DND-41 (cell line): ENCODE measurements around the gene CACNA1D.

Source experiments
- CTCF ChIP-seq: IDR thresholded peaks from 2 replicates; pipeline ENCODE4 v1.5.1; 2012; ENCODE audit warnings: borderline replicate concordance, low read length, moderate library complexity, mild to moderate bottlenecking; ENCODE audit not compliant: poor library complexity, severe bottlenecking; ENCODE audit errors: extremely low read depth
- EZH2 ChIP-seq: IDR thresholded peaks from 3 replicates; pipeline ENCODE4 v1.6.1; 2012; ENCODE audit warnings: borderline replicate concordance, low read depth, mild to moderate bottlenecking, moderate library complexity, low read length, inconsistent platforms; ENCODE audit not compliant: severe bottlenecking

- TF ChIP-seq CTCF = no peak
- no peak for TF ChIP-seq EZH2
Measured at GRCh38 chr3:53552730-53553129, 58.3 kb downstream of the CACNA1D start.
